GM12878 (cell line): ENCODE results near the gene ADAMTS4. TPM values are rescaled to one million over a fixed set of nuclear protein-coding genes. Genes with fewer than 3 reads are reported as not detected.

Source experiments
- ATAC-seq: fragments of 200-7000 bp; cut with Tn5 transposase; 3 replicates; pipeline ENCODE4 v1.9.1; 2020; ENCODE audit warnings: mild to moderate bottlenecking, moderate library complexity
- BruUV-seq: library from RNA; stranded (reverse); fragments of 400-500 nt; replicated peaks from 2 replicates; lab custom pipeline; 2021; lab: Mats Ljungman, UMichigan
- CTCF ChIA-PET: fragments of 300-600 bp; sonication (Branson Sonifier 250); formaldehyde crosslinking; extraction: SDS; loops from one replicate; lab custom pipeline; 2021; ENCODE audit warnings: inconsistent platforms; lab: Yijun Ruan, JAX
- POLR2A ChIA-PET: fragments of 350-600 bp; formaldehyde crosslinking; extraction: SDS; loops from one replicate; lab custom pipeline; 2021; ENCODE audit warnings: inconsistent platforms; lab: Charles Lee
- RAD21 ChIA-PET: fragments of 300-600 bp; sonication (Branson Sonifier 250); formaldehyde crosslinking; loops from one replicate; lab custom pipeline; 2023; ENCODE audit warnings: antibody characterized with exemption; ENCODE audit not compliant: unreplicated experiment; lab: Charles Lee
- SMC1A ChIA-PET: fragments of 300-600 bp; sonication (Branson Sonifier 250); formaldehyde crosslinking; loops from one replicate; lab custom pipeline; 2023; ENCODE audit not compliant: unreplicated experiment, uncharacterized antibody; lab: Charles Lee
- DNase-seq: peaks from one replicate; pipeline ENCODE4 v3.0.0-alpha.2; 2011; ENCODE audit warnings: low read depth, low spot score
- FAIRE-seq: peaks from 3 replicates; lab custom pipeline; 2011; peaks lifted over from hg19 to GRCh38; lab: Jason Lieb, UNC
- H2AFZ ChIP-seq: 2 replicates; pipeline ENCODE4 v1.6.0; 2011; ENCODE audit warnings: low read depth, low read length, control low read depth; ENCODE audit not compliant: control insufficient read depth
- H3K27ac ChIP-seq: 2 replicates; pipeline ENCODE4 v1.5.1; 2011; ENCODE audit warnings: control low read depth; ENCODE audit not compliant: control insufficient read depth, insufficient read depth
- H3K27me3 ChIP-seq, 2 experiments: replicated peaks in 1 of 2; 2 replicates each; pipeline versions ENCODE4 v1.6.0 to v1.6.1; 2011; ENCODE audit warnings: low read length in 1 of 2; ENCODE audit not compliant: control insufficient read depth in 2 of 2, insufficient read depth in 2 of 2
- H3K36me3 ChIP-seq, 2 experiments: 2 replicates each; pipeline ENCODE4 v1.5.1; 2011; ENCODE audit warnings: low read length in 1 of 2; ENCODE audit not compliant: control insufficient read depth in 2 of 2, insufficient read depth in 2 of 2
- H3K4me1 ChIP-seq: 2 replicates; pipeline ENCODE4 v1.6.1; 2011; ENCODE audit warnings: mild to moderate bottlenecking, low read length, moderate library complexity, mixed read lengths; ENCODE audit not compliant: control insufficient read depth, insufficient read depth
- H3K4me2 ChIP-seq: 2 replicates; pipeline ENCODE4 v1.6.0; 2011; ENCODE audit warnings: control low read depth; ENCODE audit not compliant: control insufficient read depth, insufficient read depth
- H3K4me3 ChIP-seq: fragments of 200-600 bp; sonication (generic); 2 replicates; pipeline ENCODE4 v1.5.1; 2016
- H3K79me2 ChIP-seq: 2 replicates; pipeline ENCODE4 v1.6.0; 2011; ENCODE audit warnings: low read length; ENCODE audit not compliant: control insufficient read depth, insufficient read depth
- H3K9ac ChIP-seq: 2 replicates; pipeline ENCODE4 v1.8.0; 2011; ENCODE audit warnings: low read length, control low read depth, mixed read lengths; ENCODE audit not compliant: control insufficient read depth, insufficient read depth
- H3K9me3 ChIP-seq: replicated peaks from 3 replicates; pipeline ENCODE4 v1.5.1; 2011; ENCODE audit warnings: mild to moderate bottlenecking, low read length; ENCODE audit not compliant: control insufficient read depth, insufficient read depth
- H4K20me1 ChIP-seq: 2 replicates; pipeline ENCODE4 v1.6.0; 2011; ENCODE audit not compliant: control insufficient read depth, insufficient read depth
- BMI1 ChIP-seq: fragments of 450-650 bp; IDR thresholded peaks from 2 replicates; pipeline ENCODE4 v1.6.1; 2016; ENCODE audit warnings: mild to moderate bottlenecking, moderate library complexity, borderline replicate concordance
- DPF2 ChIP-seq: fragments of 450-650 bp; IDR thresholded peaks from 2 replicates; pipeline ENCODE4 v1.6.1; 2017; ENCODE audit warnings: mild to moderate bottlenecking
- GABPA ChIP-seq: IDR thresholded peaks from 2 replicates; pipeline ENCODE4 v1.6.1; 2014; ENCODE audit warnings: antibody characterized with exemption, low read depth, mild to moderate bottlenecking, inconsistent platforms
- KAT2A ChIP-seq: conservative IDR thresholded peaks from 2 replicates; pipeline ENCODE4 v1.6.1; 2011; ENCODE audit warnings: low read depth, low read length; ENCODE audit not compliant: control insufficient read depth
- RBBP5 ChIP-seq: fragments of 200-600 bp; sonication (generic); conservative IDR thresholded peaks from 2 replicates; pipeline ENCODE4 v1.6.1; 2016
- SRF ChIP-seq, 2 experiments: IDR thresholded peaks; 2 replicates each; pipeline ENCODE4 v1.6.1; 2011; ENCODE audit warnings: low read depth in 2 of 2, low read length in 2 of 2, mild to moderate bottlenecking in 1 of 2, moderate library complexity in 1 of 2
- ZNF622 ChIP-seq: fragments of 450-650 bp; IDR thresholded peaks from 2 replicates; pipeline ENCODE4 v1.6.1; 2017; ENCODE audit warnings: mild to moderate bottlenecking, inconsistent platforms
- WGBS: methylation state at CpG from one replicate; pipeline ENCODE4 v1.1.6; 2016; ENCODE audit warnings: low lambda C conversion rate; ENCODE audit not compliant: insufficient replicate concordance, insufficient coverage; ENCODE audit errors: missing lambda C conversion rate; 5-methylcytosine and 5-hydroxymethylcytosine counted together
- in situ Hi-C: fragments of 300-500 bp; cut with MboI; formaldehyde crosslinking; loops from 9 replicates; pipeline ENCODE4 v1.14.3; 2018; ENCODE audit warnings: mixed read lengths
- intact Hi-C: fragments of 100-400 bp; cut with micrococcal nuclease; formaldehyde crosslinking; loops from one replicate; pipeline ENCODE4 v1.14.2; 2022; ENCODE audit not compliant: unreplicated experiment
- polyA plus RNA-seq, 11 experiments: library from polyadenylated mRNA; depleted of rRNA in 4 of 11; unstranded in 6 of 11; stranded (reverse) in 5 of 11; fragments of >200 nt; fragmentation: Nextera tagmentation in 4 of 11; fragmentation: Illumina TruSeq in 1 of 11; extraction: Ambion mirVana in 4 of 11; extraction: Trizol in 1 of 11; gene quantifications; 1 replicate in 1 of 11; 2 replicates in 10 of 11; pipeline versions ENCODE4 v1.2.1 to v1.2.3, GENCODE V29; 2011 to 2016; ENCODE audit warnings: inconsistent platforms in 2 of 11, missing spikeins in 2 of 11, low read depth in 1 of 11
- total RNA-seq, 4 experiments: library from RNA; depleted of rRNA in 3 of 4; stranded (reverse); fragments of >200 nt in 3 of 4; fragmentation: Illumina TruSeq in 1 of 4; extraction: Trizol in 1 of 4; gene quantifications; 2 replicates each; pipeline versions ENCODE4 v1.2.1 to v1.2.3, GENCODE V29; 2013 to 2021
- TF ChIP-seq, protein P1 (sequence below): fragments of 450-650 bp; IDR thresholded peaks from 2 replicates; pipeline ENCODE4 v1.6.1; 2018; ENCODE audit warnings: mild to moderate bottlenecking, low read depth, moderate library complexity; ENCODE audit not compliant: partially characterized antibody
- TF ChIP-seq, protein P2 (sequence below): fragments of 450-650 bp; IDR thresholded peaks from 2 replicates; pipeline ENCODE4 v1.6.1; 2017; ENCODE audit warnings: mild to moderate bottlenecking
- TF ChIP-seq, protein P3 (sequence below): fragments of 150-350 bp; IDR thresholded peaks from 2 replicates; pipeline ENCODE4 v1.6.1; 2016; ENCODE audit warnings: low read depth, low read length
- TF ChIP-seq, protein P4 (sequence below): IDR thresholded peaks from 2 replicates; pipeline ENCODE4 v1.6.1; 2012; ENCODE audit warnings: low read depth, low read length, improper control_type of control experiment
- TF ChIP-seq, protein P5 (sequence below): fragments of 450-650 bp; formaldehyde crosslinking; IDR thresholded peaks from 2 replicates; pipeline ENCODE4 v1.4.0; 2020; ENCODE audit warnings: mild to moderate bottlenecking, moderate library complexity

The ADAMTS4 gene
- total and polyA plus RNA-seq, 10 of the 15 experiments (the other 5 are each of a cell fraction or from before 2014, with no cell fraction given): 0.01 to 0.13 (median 0.05) TPM; not detected in 2

DNA sequence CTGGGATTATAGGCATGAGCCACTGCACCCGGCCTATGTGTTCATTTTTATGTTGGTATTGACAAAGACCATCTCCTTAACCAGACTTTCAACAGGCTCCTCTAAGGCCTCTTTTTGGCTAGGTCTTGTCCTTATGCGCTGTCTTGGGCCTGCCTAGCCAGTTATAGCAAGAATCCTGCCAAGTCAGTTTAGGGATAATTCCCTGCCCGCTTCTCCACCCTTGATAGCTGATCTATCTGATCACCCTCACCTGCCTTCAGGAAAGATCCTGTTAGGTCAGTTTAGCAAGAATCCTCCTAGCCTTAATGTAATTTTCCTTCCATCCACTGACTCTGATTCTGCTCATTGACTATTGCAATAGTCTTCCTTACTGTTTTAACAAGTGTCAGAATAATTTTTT, 19.2 kb downstream of the ADAMTS4 start:
- intact Hi-C loops (no loop called here), in situ Hi-C loops (no loop called here)
- Histone ChIP-seq H3K36me3 (peaks cover 0 to 8% of the 10 kb centered on the region in 2 experiments; a peak in 3 of 4 replicates), H3K4me3 (no peak overlapping the region), H3K9ac (no peak overlapping the region), H3K9me3 (no peaks in the 10 kb centered on the region), H3K27ac (no peak overlapping the region), H3K27me3 (no peaks in the 10 kb centered on the region), H3K4me1 (peaks cover 53% of the 10 kb centered on the region), H3K4me2 (no peak overlapping the region), H2AFZ (no peak overlapping the region), H4K20me1 (no peaks in the 10 kb centered on the region), H3K79me2 (peaks cover 34% of the 10 kb centered on the region)
- no TSS peak for BruUV-seq
- ChIA-PET POLR2A (no interaction called here), CTCF (interaction anchor here (1.4 to 5.6 kb wide), 10 partner anchors 14 to 207 kb away, joined by 3 to 74 read pairs (median 18); partner anchors contain the start of genes PPOX and TOMM40L), RAD21 (interaction anchor here (2.9 kb wide), 1 partner anchor 46 kb away, joined by 24 read pairs; the partner anchor contains the start of gene TOMM40L), SMC1A (interaction anchor here (0.7 to 5.6 kb wide), 8 partner anchors 12 to 202 kb away, joined by 3 to 50 read pairs (median 4); partner anchors contain the start of genes APOA2, NDUFS2, PPOX and TOMM40L)
- no peak for FAIRE-seq
- WGBS: 80% methylated on average over 3 of the region's 3 CpGs
- no peak for DNase-seq
- ATAC-seq: no peak
- TF ChIP-seq, protein P1, sequence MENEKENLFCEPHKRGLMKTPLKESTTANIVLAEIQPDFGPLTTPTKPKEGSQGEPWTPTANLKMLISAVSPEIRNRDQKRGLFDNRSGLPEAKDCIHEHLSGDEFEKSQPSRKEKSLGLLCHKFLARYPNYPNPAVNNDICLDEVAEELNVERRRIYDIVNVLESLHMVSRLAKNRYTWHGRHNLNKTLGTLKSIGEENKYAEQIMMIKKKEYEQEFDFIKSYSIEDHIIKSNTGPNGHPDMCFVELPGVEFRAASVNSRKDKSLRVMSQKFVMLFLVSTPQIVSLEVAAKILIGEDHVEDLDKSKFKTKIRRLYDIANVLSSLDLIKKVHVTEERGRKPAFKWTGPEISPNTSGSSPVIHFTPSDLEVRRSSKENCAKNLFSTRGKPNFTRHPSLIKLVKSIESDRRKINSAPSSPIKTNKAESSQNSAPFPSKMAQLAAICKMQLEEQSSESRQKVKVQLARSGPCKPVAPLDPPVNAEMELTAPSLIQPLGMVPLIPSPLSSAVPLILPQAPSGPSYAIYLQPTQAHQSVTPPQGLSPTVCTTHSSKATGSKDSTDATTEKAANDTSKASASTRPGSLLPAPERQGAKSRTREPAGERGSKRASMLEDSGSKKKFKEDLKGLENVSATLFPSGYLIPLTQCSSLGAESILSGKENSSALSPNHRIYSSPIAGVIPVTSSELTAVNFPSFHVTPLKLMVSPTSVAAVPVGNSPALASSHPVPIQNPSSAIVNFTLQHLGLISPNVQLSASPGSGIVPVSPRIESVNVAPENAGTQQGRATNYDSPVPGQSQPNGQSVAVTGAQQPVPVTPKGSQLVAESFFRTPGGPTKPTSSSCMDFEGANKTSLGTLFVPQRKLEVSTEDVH: no peak
- TF ChIP-seq BMI1: no peak
- TF ChIP-seq, protein P2, sequence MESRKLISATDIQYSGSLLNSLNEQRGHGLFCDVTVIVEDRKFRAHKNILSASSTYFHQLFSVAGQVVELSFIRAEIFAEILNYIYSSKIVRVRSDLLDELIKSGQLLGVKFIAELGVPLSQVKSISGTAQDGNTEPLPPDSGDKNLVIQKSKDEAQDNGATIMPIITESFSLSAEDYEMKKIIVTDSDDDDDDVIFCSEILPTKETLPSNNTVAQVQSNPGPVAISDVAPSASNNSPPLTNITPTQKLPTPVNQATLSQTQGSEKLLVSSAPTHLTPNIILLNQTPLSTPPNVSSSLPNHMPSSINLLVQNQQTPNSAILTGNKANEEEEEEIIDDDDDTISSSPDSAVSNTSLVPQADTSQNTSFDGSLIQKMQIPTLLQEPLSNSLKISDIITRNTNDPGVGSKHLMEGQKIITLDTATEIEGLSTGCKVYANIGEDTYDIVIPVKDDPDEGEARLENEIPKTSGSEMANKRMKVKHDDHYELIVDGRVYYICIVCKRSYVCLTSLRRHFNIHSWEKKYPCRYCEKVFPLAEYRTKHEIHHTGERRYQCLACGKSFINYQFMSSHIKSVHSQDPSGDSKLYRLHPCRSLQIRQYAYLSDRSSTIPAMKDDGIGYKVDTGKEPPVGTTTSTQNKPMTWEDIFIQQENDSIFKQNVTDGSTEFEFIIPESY: no peak
- TF ChIP-seq GABPA: no peak
- TF ChIP-seq DPF2: no peak
- TF ChIP-seq RBBP5: no peak
- no peak for TF ChIP-seq KAT2A
- TF ChIP-seq ZNF622: no peak
- TF ChIP-seq, protein P3, sequence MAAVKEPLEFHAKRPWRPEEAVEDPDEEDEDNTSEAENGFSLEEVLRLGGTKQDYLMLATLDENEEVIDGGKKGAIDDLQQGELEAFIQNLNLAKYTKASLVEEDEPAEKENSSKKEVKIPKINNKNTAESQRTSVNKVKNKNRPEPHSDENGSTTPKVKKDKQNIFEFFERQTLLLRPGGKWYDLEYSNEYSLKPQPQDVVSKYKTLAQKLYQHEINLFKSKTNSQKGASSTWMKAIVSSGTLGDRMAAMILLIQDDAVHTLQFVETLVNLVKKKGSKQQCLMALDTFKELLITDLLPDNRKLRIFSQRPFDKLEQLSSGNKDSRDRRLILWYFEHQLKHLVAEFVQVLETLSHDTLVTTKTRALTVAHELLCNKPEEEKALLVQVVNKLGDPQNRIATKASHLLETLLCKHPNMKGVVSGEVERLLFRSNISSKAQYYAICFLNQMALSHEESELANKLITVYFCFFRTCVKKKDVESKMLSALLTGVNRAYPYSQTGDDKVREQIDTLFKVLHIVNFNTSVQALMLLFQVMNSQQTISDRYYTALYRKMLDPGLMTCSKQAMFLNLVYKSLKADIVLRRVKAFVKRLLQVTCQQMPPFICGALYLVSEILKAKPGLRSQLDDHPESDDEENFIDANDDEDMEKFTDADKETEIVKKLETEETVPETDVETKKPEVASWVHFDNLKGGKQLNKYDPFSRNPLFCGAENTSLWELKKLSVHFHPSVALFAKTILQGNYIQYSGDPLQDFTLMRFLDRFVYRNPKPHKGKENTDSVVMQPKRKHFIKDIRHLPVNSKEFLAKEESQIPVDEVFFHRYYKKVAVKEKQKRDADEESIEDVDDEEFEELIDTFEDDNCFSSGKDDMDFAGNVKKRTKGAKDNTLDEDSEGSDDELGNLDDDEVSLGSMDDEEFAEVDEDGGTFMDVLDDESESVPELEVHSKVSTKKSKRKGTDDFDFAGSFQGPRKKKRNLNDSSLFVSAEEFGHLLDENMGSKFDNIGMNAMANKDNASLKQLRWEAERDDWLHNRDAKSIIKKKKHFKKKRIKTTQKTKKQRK: no peak
- TF ChIP-seq, protein P4, sequence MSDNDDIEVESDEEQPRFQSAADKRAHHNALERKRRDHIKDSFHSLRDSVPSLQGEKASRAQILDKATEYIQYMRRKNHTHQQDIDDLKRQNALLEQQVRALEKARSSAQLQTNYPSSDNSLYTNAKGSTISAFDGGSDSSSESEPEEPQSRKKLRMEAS: no peak
- TF ChIP-seq SRF (IDR thresholded peaks at IDR 0.05; ENCODE audit: low read depth in 2 of 2, low read length in 2 of 2): no peak
- TF ChIP-seq, protein P5, sequence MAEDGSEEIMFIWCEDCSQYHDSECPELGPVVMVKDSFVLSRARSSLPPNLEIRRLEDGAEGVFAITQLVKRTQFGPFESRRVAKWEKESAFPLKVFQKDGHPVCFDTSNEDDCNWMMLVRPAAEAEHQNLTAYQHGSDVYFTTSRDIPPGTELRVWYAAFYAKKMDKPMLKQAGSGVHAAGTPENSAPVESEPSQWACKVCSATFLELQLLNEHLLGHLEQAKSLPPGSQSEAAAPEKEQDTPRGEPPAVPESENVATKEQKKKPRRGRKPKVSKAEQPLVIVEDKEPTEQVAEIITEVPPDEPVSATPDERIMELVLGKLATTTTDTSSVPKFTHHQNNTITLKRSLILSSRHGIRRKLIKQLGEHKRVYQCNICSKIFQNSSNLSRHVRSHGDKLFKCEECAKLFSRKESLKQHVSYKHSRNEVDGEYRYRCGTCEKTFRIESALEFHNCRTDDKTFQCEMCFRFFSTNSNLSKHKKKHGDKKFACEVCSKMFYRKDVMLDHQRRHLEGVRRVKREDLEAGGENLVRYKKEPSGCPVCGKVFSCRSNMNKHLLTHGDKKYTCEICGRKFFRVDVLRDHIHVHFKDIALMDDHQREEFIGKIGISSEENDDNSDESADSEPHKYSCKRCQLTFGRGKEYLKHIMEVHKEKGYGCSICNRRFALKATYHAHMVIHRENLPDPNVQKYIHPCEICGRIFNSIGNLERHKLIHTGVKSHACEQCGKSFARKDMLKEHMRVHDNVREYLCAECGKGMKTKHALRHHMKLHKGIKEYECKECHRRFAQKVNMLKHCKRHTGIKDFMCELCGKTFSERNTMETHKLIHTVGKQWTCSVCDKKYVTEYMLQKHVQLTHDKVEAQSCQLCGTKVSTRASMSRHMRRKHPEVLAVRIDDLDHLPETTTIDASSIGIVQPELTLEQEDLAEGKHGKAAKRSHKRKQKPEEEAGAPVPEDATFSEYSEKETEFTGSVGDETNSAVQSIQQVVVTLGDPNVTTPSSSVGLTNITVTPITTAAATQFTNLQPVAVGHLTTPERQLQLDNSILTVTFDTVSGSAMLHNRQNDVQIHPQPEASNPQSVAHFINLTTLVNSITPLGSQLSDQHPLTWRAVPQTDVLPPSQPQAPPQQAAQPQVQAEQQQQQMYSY (CRISPR knock-in tag): no peak
